Fibroblast of skin of scalp (primary cell): ENCODE results near the gene C15orf39.

Experiments used
- DNase-seq: peaks from one replicate; pipeline ENCODE4 v3.0.0-alpha.2; 2013

C15orf39 gene

GRCh38 chr15:75197062-75197630, 4.5 kb upstream of the C15orf39 start:
- DNase-seq = no peak

- peak; percentile 63 for DNase-seq
These were observed 2.9 kb upstream of the C15orf39 start for GRCh38 chr15:75198560-75199356.

GRCh38 chr15:75199357-75199940, 2.2 kb upstream of the C15orf39 start:
- no peak for DNase-seq

GRCh38 chr15:75200391-75200764, 1.3 kb upstream of the C15orf39 start:
- no peak for DNase-seq

- peak; percentile 18 for DNase-seq
These were observed 692 bp upstream of the C15orf39 start for GRCh38 chr15:75200765-75201615.

GRCh38 chr15:75202251-75203016, 752 bp downstream of the C15orf39 start:
- peak; percentile 82 for DNase-seq

- no peak for DNase-seq
These were observed 1.6 kb downstream of the C15orf39 start for GRCh38 chr15:75203017-75203907.

- no peak for DNase-seq
These were observed 2.2 kb downstream of the C15orf39 start for GRCh38 chr15:75203908-75204263.

- peak; percentile 91 for DNase-seq
These were observed 2.8 kb downstream of the C15orf39 start for GRCh38 chr15:75204340-75205063.

GRCh38 chr15:75205064-75205395, 3.3 kb downstream of the C15orf39 start:
- DNase-seq = no peak

GRCh38 chr15:75206006-75206405, 4.3 kb downstream of the C15orf39 start:
- DNase-seq = no peak

- DNase-seq = no peak
These were observed 5.3 kb downstream of the C15orf39 start for GRCh38 chr15:75206803-75207617.

GRCh38 chr15:75207618-75208500, 6.2 kb downstream of the C15orf39 start:
- no peak for DNase-seq

GRCh38 chr15:75208501-75209288, 7.0 kb downstream of the C15orf39 start:
- no peak for DNase-seq

GRCh38 chr15:75209289-75209676, 7.6 kb downstream of the C15orf39 start:
- no peak for DNase-seq

- DNase-seq = no peak
These were observed 9.1 kb downstream of the C15orf39 start for GRCh38 chr15:75210811-75211230.

GRCh38 chr15:75211436-75212199, 9.9 kb downstream of the C15orf39 start:
- DNase-seq = peak; percentile 15
